GM12878 (cell line): ENCODE data around the gene NTM. TPM values are rescaled to one million over a fixed set of nuclear protein-coding genes. Genes with fewer than 3 reads are reported as not detected.

ENCODE experiments used
- ATAC-seq: fragments of 200-7000 bp; cut with Tn5 transposase; 3 replicates; pipeline ENCODE4 v1.9.1; 2020; ENCODE audit warnings: mild to moderate bottlenecking, moderate library complexity
- BruUV-seq: library from RNA; stranded (reverse); fragments of 400-500 nt; replicated peaks from 2 replicates; lab custom pipeline; 2021; lab: Mats Ljungman, UMichigan
- CTCF ChIA-PET: fragments of 300-600 bp; sonication (Branson Sonifier 250); formaldehyde crosslinking; extraction: SDS; loops from one replicate; lab custom pipeline; 2021; ENCODE audit warnings: inconsistent platforms; lab: Yijun Ruan, JAX
- POLR2A ChIA-PET: fragments of 350-600 bp; formaldehyde crosslinking; extraction: SDS; loops from one replicate; lab custom pipeline; 2021; ENCODE audit warnings: inconsistent platforms; lab: Charles Lee
- RAD21 ChIA-PET: fragments of 300-600 bp; sonication (Branson Sonifier 250); formaldehyde crosslinking; loops from one replicate; lab custom pipeline; 2023; ENCODE audit warnings: antibody characterized with exemption; ENCODE audit not compliant: unreplicated experiment; lab: Charles Lee
- SMC1A ChIA-PET: fragments of 300-600 bp; sonication (Branson Sonifier 250); formaldehyde crosslinking; loops from one replicate; lab custom pipeline; 2023; ENCODE audit not compliant: unreplicated experiment, uncharacterized antibody; lab: Charles Lee
- DNase-seq: peaks from one replicate; pipeline ENCODE4 v3.0.0-alpha.2; 2011; ENCODE audit warnings: low read depth, low spot score
- FAIRE-seq: peaks from 3 replicates; lab custom pipeline; 2011; peaks lifted over from hg19 to GRCh38; lab: Jason Lieb, UNC
- H2AFZ ChIP-seq: 2 replicates; pipeline ENCODE4 v1.6.0; 2011; ENCODE audit warnings: low read depth, low read length, control low read depth; ENCODE audit not compliant: control insufficient read depth
- H3K27ac ChIP-seq: 2 replicates; pipeline ENCODE4 v1.5.1; 2011; ENCODE audit warnings: control low read depth; ENCODE audit not compliant: control insufficient read depth, insufficient read depth
- H3K27me3 ChIP-seq, 2 experiments: replicated peaks in 1 of 2; 2 replicates each; pipeline versions ENCODE4 v1.6.0 to v1.6.1; 2011; ENCODE audit warnings: low read length in 1 of 2; ENCODE audit not compliant: control insufficient read depth in 2 of 2, insufficient read depth in 2 of 2
- H3K36me3 ChIP-seq, 2 experiments: 2 replicates each; pipeline ENCODE4 v1.5.1; 2011; ENCODE audit warnings: low read length in 1 of 2; ENCODE audit not compliant: control insufficient read depth in 2 of 2, insufficient read depth in 2 of 2
- H3K4me1 ChIP-seq: 2 replicates; pipeline ENCODE4 v1.6.1; 2011; ENCODE audit warnings: mild to moderate bottlenecking, low read length, moderate library complexity, mixed read lengths; ENCODE audit not compliant: control insufficient read depth, insufficient read depth
- H3K4me2 ChIP-seq: 2 replicates; pipeline ENCODE4 v1.6.0; 2011; ENCODE audit warnings: control low read depth; ENCODE audit not compliant: control insufficient read depth, insufficient read depth
- H3K4me3 ChIP-seq: fragments of 200-600 bp; sonication (generic); 2 replicates; pipeline ENCODE4 v1.5.1; 2016
- H3K79me2 ChIP-seq: 2 replicates; pipeline ENCODE4 v1.6.0; 2011; ENCODE audit warnings: low read length; ENCODE audit not compliant: control insufficient read depth, insufficient read depth
- H3K9ac ChIP-seq: 2 replicates; pipeline ENCODE4 v1.8.0; 2011; ENCODE audit warnings: low read length, control low read depth, mixed read lengths; ENCODE audit not compliant: control insufficient read depth, insufficient read depth
- H3K9me3 ChIP-seq: replicated peaks from 3 replicates; pipeline ENCODE4 v1.5.1; 2011; ENCODE audit warnings: mild to moderate bottlenecking, low read length; ENCODE audit not compliant: control insufficient read depth, insufficient read depth
- H4K20me1 ChIP-seq: 2 replicates; pipeline ENCODE4 v1.6.0; 2011; ENCODE audit not compliant: control insufficient read depth, insufficient read depth
- BHLHE40 ChIP-seq, 2 experiments: fragments of 450-650 bp in 1 of 2; IDR thresholded peaks; 2 replicates each; pipeline ENCODE4 v1.6.1; 2011 to 2017; ENCODE audit warnings: low read depth in 2 of 2, borderline replicate concordance in 1 of 2, improper control_type of control experiment in 1 of 2, low read length in 1 of 2, mild to moderate bottlenecking in 1 of 2
- CTCF ChIP-seq, 3 experiments: IDR thresholded peaks in 2 of 3; conservative IDR thresholded peaks in 1 of 3; 2 replicates each; pipeline ENCODE4 v1.5.1; 2011; ENCODE audit warnings: low read depth in 3 of 3, low read length in 3 of 3, mild to moderate bottlenecking in 3 of 3, control low read depth in 2 of 3, moderate library complexity in 2 of 3, inconsistent platforms in 1 of 3, mixed read lengths in 1 of 3; ENCODE audit not compliant: control insufficient read depth in 2 of 3, insufficient read depth in 1 of 3; ENCODE audit errors: extremely low read depth in 1 of 3
- ETV6 ChIP-seq, 2 experiments: fragments of 450-650 bp in 1 of 2; IDR thresholded peaks in 1 of 2; conservative IDR thresholded peaks in 1 of 2; 2 replicates each; pipeline ENCODE4 v1.6.1; 2014; ENCODE audit warnings: antibody characterized with exemption in 1 of 2, borderline replicate concordance in 1 of 2, low read depth in 1 of 2, mild to moderate bottlenecking in 1 of 2, moderate library complexity in 1 of 2
- GATAD2B ChIP-seq: fragments of 450-650 bp; conservative IDR thresholded peaks from 2 replicates; pipeline ENCODE4 v1.6.1; 2017; ENCODE audit warnings: low read depth, mild to moderate bottlenecking, moderate library complexity
- KAT2A ChIP-seq: conservative IDR thresholded peaks from 2 replicates; pipeline ENCODE4 v1.6.1; 2011; ENCODE audit warnings: low read depth, low read length; ENCODE audit not compliant: control insufficient read depth
- MYB ChIP-seq: fragments of 150-350 bp; IDR thresholded peaks from 2 replicates; pipeline ENCODE4 v1.6.1; 2014; ENCODE audit warnings: mild to moderate bottlenecking, low read depth, low read length, borderline replicate concordance
- NFXL1 ChIP-seq: fragments of 450-650 bp; IDR thresholded peaks from 2 replicates; pipeline ENCODE4 v1.6.1; 2017; ENCODE audit warnings: antibody characterized with exemption, mild to moderate bottlenecking, borderline replicate concordance
- POLR2AphosphoS2 ChIP-seq: IDR thresholded peaks from 2 replicates; pipeline ENCODE4 v1.6.1; 2011; ENCODE audit warnings: low read depth, mild to moderate bottlenecking, low read length, improper control_type of control experiment, moderate library complexity
- POU2F2 ChIP-seq: IDR thresholded peaks from 3 replicates; pipeline ENCODE4 v1.6.1; 2011; ENCODE audit warnings: low read depth, mild to moderate bottlenecking, low read length, borderline replicate concordance
- RFX5 ChIP-seq: IDR thresholded peaks from 2 replicates; pipeline ENCODE4 v1.6.1; 2011; ENCODE audit warnings: low read depth, low read length, improper control_type of control experiment
- SPI1 ChIP-seq: IDR thresholded peaks from 2 replicates; pipeline ENCODE4 v1.6.1; 2011; ENCODE audit warnings: low read depth, mild to moderate bottlenecking, low read length, moderate library complexity, borderline replicate concordance; ENCODE audit not compliant: insufficient read depth
- ZNF622 ChIP-seq: fragments of 450-650 bp; IDR thresholded peaks from 2 replicates; pipeline ENCODE4 v1.6.1; 2017; ENCODE audit warnings: mild to moderate bottlenecking, inconsistent platforms
- WGBS: methylation state at CpG from one replicate; pipeline ENCODE4 v1.1.6; 2016; ENCODE audit warnings: low lambda C conversion rate; ENCODE audit not compliant: insufficient replicate concordance, insufficient coverage; ENCODE audit errors: missing lambda C conversion rate; 5-methylcytosine and 5-hydroxymethylcytosine counted together
- in situ Hi-C: fragments of 300-500 bp; cut with MboI; formaldehyde crosslinking; loops from 9 replicates; pipeline ENCODE4 v1.14.3; 2018; ENCODE audit warnings: mixed read lengths
- intact Hi-C: fragments of 100-400 bp; cut with micrococcal nuclease; formaldehyde crosslinking; loops from one replicate; pipeline ENCODE4 v1.14.2; 2022; ENCODE audit not compliant: unreplicated experiment
- polyA plus RNA-seq, 11 experiments: library from polyadenylated mRNA; depleted of rRNA in 4 of 11; unstranded in 6 of 11; stranded (reverse) in 5 of 11; fragments of >200 nt; fragmentation: Nextera tagmentation in 4 of 11; fragmentation: Illumina TruSeq in 1 of 11; extraction: Ambion mirVana in 4 of 11; extraction: Trizol in 1 of 11; gene quantifications; 1 replicate in 1 of 11; 2 replicates in 10 of 11; pipeline versions ENCODE4 v1.2.1 to v1.2.3, GENCODE V29; 2011 to 2016; ENCODE audit warnings: inconsistent platforms in 2 of 11, missing spikeins in 2 of 11, low read depth in 1 of 11
- total RNA-seq, 4 experiments: library from RNA; depleted of rRNA in 3 of 4; stranded (reverse); fragments of >200 nt in 3 of 4; fragmentation: Illumina TruSeq in 1 of 4; extraction: Trizol in 1 of 4; gene quantifications; 2 replicates each; pipeline versions ENCODE4 v1.2.1 to v1.2.3, GENCODE V29; 2013 to 2021
- TF ChIP-seq, protein P1 (sequence below): IDR thresholded peaks from 2 replicates; pipeline ENCODE4 v1.6.1; 2011; ENCODE audit warnings: borderline replicate concordance, low read depth, mild to moderate bottlenecking, moderate library complexity, mixed read lengths, low read length; ENCODE audit not compliant: insufficient read depth; ENCODE audit errors: extremely low read length
- TF ChIP-seq, protein P2 (sequence below): fragments of 450-650 bp; IDR thresholded peaks from 2 replicates; pipeline ENCODE4 v1.6.1; 2017; ENCODE audit warnings: borderline replicate concordance

NTM gene
- total and polyA plus RNA-seq, 10 of the 15 experiments (the other 5 are each of a cell fraction or from before 2014, with no cell fraction given) = not detected

DNA sequence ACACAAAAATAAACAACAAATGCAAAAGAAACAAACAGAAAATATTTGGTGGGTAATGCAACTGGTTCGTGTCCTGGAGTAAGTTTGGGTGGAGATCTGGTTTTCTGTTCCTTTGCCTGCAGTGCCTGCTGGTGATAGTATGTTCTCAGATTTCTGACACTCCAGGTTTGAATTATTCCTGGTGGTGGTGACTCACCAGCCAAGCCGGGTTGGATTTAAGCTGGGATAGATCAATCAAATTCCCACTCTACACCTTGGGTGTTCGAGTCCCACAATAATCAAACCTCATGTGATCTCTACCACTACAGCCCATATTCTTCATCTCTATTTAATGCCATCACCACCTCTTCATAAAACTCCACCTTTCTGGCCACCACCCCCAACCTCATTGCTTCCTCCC is 421.8 kb downstream of the NTM start:
- no peak for TF ChIP-seq KAT2A
- no peak for TF ChIP-seq POLR2AphosphoS2
- TF ChIP-seq NFXL1 = no peak
- TF ChIP-seq SPI1 = no peak
- no peak for TF ChIP-seq GATAD2B
- TF ChIP-seq RFX5 = no peak
- TF ChIP-seq ETV6 (conservative IDR thresholded peaks at IDR 0.05 in 1 of 2, IDR thresholded peaks at IDR 0.05 in 1 of 2; ENCODE audit: borderline replicate concordance in 1 of 2, low read depth in 1 of 2) = no peak
- TF ChIP-seq CTCF (IDR thresholded peaks at IDR 0.05 in 2 of 3, conservative IDR thresholded peaks at IDR 0.05 in 1 of 3; ENCODE audit: control insufficient read depth in 2 of 3, extremely low read depth in 1 of 3, insufficient read depth in 1 of 3, low read depth in 3 of 3, low read length in 3 of 3) = no peak
- TF ChIP-seq, protein P1, sequence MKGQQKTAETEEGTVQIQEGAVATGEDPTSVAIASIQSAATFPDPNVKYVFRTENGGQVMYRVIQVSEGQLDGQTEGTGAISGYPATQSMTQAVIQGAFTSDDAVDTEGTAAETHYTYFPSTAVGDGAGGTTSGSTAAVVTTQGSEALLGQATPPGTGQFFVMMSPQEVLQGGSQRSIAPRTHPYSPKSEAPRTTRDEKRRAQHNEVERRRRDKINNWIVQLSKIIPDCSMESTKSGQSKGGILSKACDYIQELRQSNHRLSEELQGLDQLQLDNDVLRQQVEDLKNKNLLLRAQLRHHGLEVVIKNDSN = no peak
- TF ChIP-seq POU2F2 = no peak
- TF ChIP-seq, protein P2, sequence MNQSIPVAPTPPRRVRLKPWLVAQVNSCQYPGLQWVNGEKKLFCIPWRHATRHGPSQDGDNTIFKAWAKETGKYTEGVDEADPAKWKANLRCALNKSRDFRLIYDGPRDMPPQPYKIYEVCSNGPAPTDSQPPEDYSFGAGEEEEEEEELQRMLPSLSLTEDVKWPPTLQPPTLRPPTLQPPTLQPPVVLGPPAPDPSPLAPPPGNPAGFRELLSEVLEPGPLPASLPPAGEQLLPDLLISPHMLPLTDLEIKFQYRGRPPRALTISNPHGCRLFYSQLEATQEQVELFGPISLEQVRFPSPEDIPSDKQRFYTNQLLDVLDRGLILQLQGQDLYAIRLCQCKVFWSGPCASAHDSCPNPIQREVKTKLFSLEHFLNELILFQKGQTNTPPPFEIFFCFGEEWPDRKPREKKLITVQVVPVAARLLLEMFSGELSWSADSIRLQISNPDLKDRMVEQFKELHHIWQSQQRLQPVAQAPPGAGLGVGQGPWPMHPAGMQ = no peak
- no peak for TF ChIP-seq ZNF622
- no peak for TF ChIP-seq MYB
- TF ChIP-seq BHLHE40 (IDR thresholded peaks at IDR 0.05; ENCODE audit: borderline replicate concordance in 1 of 2, low read depth in 2 of 2, low read length in 1 of 2) = no peak
- TF ChIP-seq, all 136 proteins: peak for 0
- SMC1A ChIA-PET = no interaction called here
- Histone ChIP-seq H3K27ac (no peak overlapping the region), H3K4me2 (no peak overlapping the region), H3K4me1 (no peaks in the 10 kb centered on the region), H3K9me3 (no peaks in the 10 kb centered on the region), H3K9ac (no peak overlapping the region), H3K36me3 (no peaks in the 10 kb centered on the region), H3K27me3 (peaks cover 3% of the 10 kb centered on the region in 2 experiments; a peak in 3 of 4 replicates), H3K4me3 (no peak overlapping the region), H4K20me1 (no peaks in the 10 kb centered on the region), H3K79me2 (no peaks in the 10 kb centered on the region), H2AFZ (no peak overlapping the region)
- intact Hi-C loops (no loop called here), in situ Hi-C loops (no loop called here)
- CTCF ChIA-PET = no interaction called here
- ATAC-seq (no peak), DNase-seq (no peak), FAIRE-seq (no peak)
- BruUV-seq = no TSS peak
- POLR2A ChIA-PET = no interaction called here
- WGBS = 0% methylated on average over 3 of the region's 3 CpGs
- RAD21 ChIA-PET = no interaction called here
